Keratinocyte (primary cell): ENCODE measurements around the gene PRMT2. TPM values are rescaled to one million over a fixed set of nuclear protein-coding genes. Genes with fewer than 3 reads are reported as not detected.

Experiments used
- DNase-seq: peaks from one replicate; pipeline ENCODE4 v3.0.0-alpha.2; 2011; ENCODE audit warnings: low read depth, missing footprints, low spot score
- FAIRE-seq: peaks from 2 replicates; lab custom pipeline; 2011; peaks lifted over from hg19 to GRCh38; lab: Jason Lieb, UNC
- H2AFZ ChIP-seq: 2 replicates; pipeline ENCODE4 v1.6.0; 2012; ENCODE audit warnings: low read length, control low read depth, inconsistent platforms; ENCODE audit not compliant: control insufficient read depth
- H3K27ac ChIP-seq: 2 replicates; pipeline ENCODE4 v1.5.1; 2011; ENCODE audit warnings: low read length; ENCODE audit not compliant: control insufficient read depth, insufficient read depth
- H3K27me3 ChIP-seq: 3 replicates; pipeline ENCODE4 v1.6.0; 2011; ENCODE audit warnings: low read length; ENCODE audit not compliant: control insufficient read depth, insufficient read depth; ENCODE audit errors: extremely low read depth
- H3K36me3 ChIP-seq, 2 experiments: 2 replicates in 1 of 2; 3 replicates in 1 of 2; pipeline ENCODE4 v1.5.1; 2011; ENCODE audit warnings: low read length in 2 of 2, mild to moderate bottlenecking in 1 of 2; ENCODE audit not compliant: control insufficient read depth in 2 of 2, insufficient read depth in 2 of 2; ENCODE audit errors: extremely low read depth in 1 of 2
- H3K4me1 ChIP-seq: 3 replicates; pipeline ENCODE4 v1.5.1; 2011; ENCODE audit warnings: low read length; ENCODE audit not compliant: control insufficient read depth, insufficient read depth; ENCODE audit errors: extremely low read depth
- H3K4me2 ChIP-seq: 3 replicates; pipeline ENCODE4 v1.6.0; 2011; ENCODE audit warnings: low read depth, low read length; ENCODE audit not compliant: control insufficient read depth, insufficient read depth; ENCODE audit errors: extremely low read depth
- H3K4me3 ChIP-seq, 3 experiments: fragments of 200-600 bp in 1 of 3; sonication (generic) in 1 of 3; 2 replicates in 2 of 3; 3 replicates in 1 of 3; pipeline ENCODE4 v1.5.1; 2011 to 2016; ENCODE audit warnings: low read length in 3 of 3, mild to moderate bottlenecking in 3 of 3, control low read depth in 2 of 3, inconsistent platforms in 1 of 3, low read depth in 1 of 3, mixed read lengths in 1 of 3, mixed run types in 1 of 3, moderate library complexity in 1 of 3; ENCODE audit not compliant: control insufficient read depth in 2 of 3, insufficient read depth in 2 of 3; ENCODE audit errors: extremely low read depth in 1 of 3
- H3K79me2 ChIP-seq: 2 replicates; pipeline ENCODE4 v1.6.0; 2012; ENCODE audit warnings: low read length; ENCODE audit not compliant: control insufficient read depth, insufficient read depth
- H3K9ac ChIP-seq: 3 replicates; pipeline ENCODE4 v1.6.0; 2011; ENCODE audit warnings: low read length; ENCODE audit not compliant: control insufficient read depth, insufficient read depth; ENCODE audit errors: extremely low read depth
- H3K9me1 ChIP-seq: 3 replicates; pipeline ENCODE4 v1.6.0; 2011; ENCODE audit warnings: low read length; ENCODE audit not compliant: control insufficient read depth, insufficient read depth; ENCODE audit errors: extremely low read depth
- H3K9me3 ChIP-seq: 2 replicates; pipeline ENCODE4 v1.5.1; 2012; ENCODE audit warnings: low read depth, low read length; ENCODE audit not compliant: control insufficient read depth
- H4K20me1 ChIP-seq: 3 replicates; pipeline ENCODE4 v1.6.0; 2011; ENCODE audit warnings: low read length; ENCODE audit not compliant: control insufficient read depth, insufficient read depth; ENCODE audit errors: extremely low read depth
- CTCF ChIP-seq, 3 experiments: IDR thresholded peaks in 1 of 3; conservative IDR thresholded peaks in 1 of 3; optimal IDR thresholded peaks in 1 of 3; 2 replicates in 2 of 3; 3 replicates in 1 of 3; pipeline versions ENCODE3 to v1.5.1; 2011; ENCODE audit warnings: low read length in 3 of 3, mild to moderate bottlenecking in 3 of 3, moderate library complexity in 2 of 3, control low read depth in 1 of 3, inconsistent platforms in 1 of 3; ENCODE audit not compliant: insufficient read depth in 2 of 3; ENCODE audit errors: extremely low read depth in 1 of 3
- EZH2 ChIP-seq: IDR thresholded peaks from one replicate; pipeline ENCODE4 v1.6.1; 2012; ENCODE audit warnings: inconsistent platforms, mild to moderate bottlenecking, low read length, moderate library complexity
- dilution Hi-C: fragments of 300-500 bp; cut with MboI; formaldehyde crosslinking; loops from one replicate; pipeline ENCODE4 v1.7.0; 2020; ENCODE audit warnings: low sequenced_read_pairs; ENCODE audit not compliant: extremely low pct_ligation_motif_present
- polyA plus RNA-seq, 5 experiments: library from polyadenylated mRNA; depleted of rRNA in 3 of 5; stranded (reverse) in 3 of 5; stranded (forward) in 1 of 5; unstranded in 1 of 5; fragments of >200 nt; gene quantifications; 1 replicate in 1 of 5; 2 replicates in 3 of 5; 3 replicates in 1 of 5; pipeline versions ENCODE4 v1.2.1 to v1.2.3, GENCODE V29; 2011 to 2012; ENCODE audit warnings: missing spikeins in 2 of 5, low read depth in 1 of 5, low replicate concordance in 1 of 5

The PRMT2 gene
- polyA plus RNA-seq, 1 donor (not counting 4 experiments of a cell fraction or from before 2014, with no cell fraction given) = 97.3 TPM

DNA sequence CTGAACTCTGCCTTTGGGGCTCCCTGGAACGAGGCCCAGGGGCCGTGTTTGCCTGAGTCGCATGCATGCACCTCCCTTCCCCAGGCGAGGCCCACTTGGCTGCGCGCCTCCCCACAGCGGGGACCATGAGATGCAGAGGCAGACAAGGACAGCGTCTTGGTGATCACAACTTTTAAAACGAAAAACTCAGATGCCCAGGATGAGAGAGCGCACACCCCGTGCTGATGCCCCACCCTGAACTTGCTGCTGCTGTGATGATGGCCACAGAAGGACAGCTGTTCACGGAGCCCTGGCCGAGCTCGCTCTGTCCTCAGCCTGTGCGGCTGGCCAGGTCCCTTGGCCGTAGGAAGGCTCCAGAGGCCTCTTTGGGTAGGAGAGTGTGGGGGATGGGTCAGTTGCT, 11.4 kb upstream of the PRMT2 start:
- dilution Hi-C loops = no loop called here
- no peak for FAIRE-seq

GRCh38 chr21:46625759-46626158, 9.7 kb upstream of the PRMT2 start:
- no peak for FAIRE-seq
- no peak for DNase-seq

More for the DNA sequence above, 11.4 kb upstream of the PRMT2 start:
- H3K4me3 ChIP-seq = no peak overlapping the region
- no peaks in the 10 kb centered on the region for H3K36me3 ChIP-seq
- H3K4me1 ChIP-seq = peaks cover 5% of the 10 kb centered on the region
- H3K27ac ChIP-seq = no peak overlapping the region
- H3K9me3 ChIP-seq = peaks cover 5% of the 10 kb centered on the region
- H2AFZ ChIP-seq = no peak overlapping the region
- H3K79me2 ChIP-seq = no peaks in the 10 kb centered on the region
- no peaks in the 10 kb centered on the region for H3K9me1 ChIP-seq
- H4K20me1 ChIP-seq = no peaks in the 10 kb centered on the region
- DNase-seq = no peak
- H3K27me3 ChIP-seq = no peaks in the 10 kb centered on the region
- no peak overlapping the region for H3K4me2 ChIP-seq
- H3K9ac ChIP-seq = no peak overlapping the region
- TF ChIP-seq CTCF (optimal IDR thresholded peaks at IDR 0.05 in 1 of 3, IDR thresholded peaks at IDR 0.05 in 1 of 3, conservative IDR thresholded peaks at IDR 0.05 in 1 of 3; ENCODE audit: extremely low read depth in 1 of 3, insufficient read depth in 2 of 3, low read length in 3 of 3) (no peak), EZH2 (no peak)

More at GRCh38 chr21:46625759-46626158, 9.7 kb upstream of the PRMT2 start:
- Histone ChIP-seq H3K9me3 (peaks cover 5% of the 10 kb centered on the region), H3K4me1 (peaks cover 5% of the 10 kb centered on the region), H3K27ac (no peak overlapping the region), H3K79me2 (no peaks in the 10 kb centered on the region), H4K20me1 (no peaks in the 10 kb centered on the region), H3K9ac (no peak overlapping the region), H3K27me3 (no peaks in the 10 kb centered on the region), H3K36me3 (no peaks in the 10 kb centered on the region), H2AFZ (no peak overlapping the region), H3K9me1 (no peaks in the 10 kb centered on the region), H3K4me2 (no peak overlapping the region), H3K4me3 (no peak overlapping the region)
- dilution Hi-C loops = no loop called here
- TF ChIP-seq EZH2 = no peak
- TF ChIP-seq CTCF (optimal IDR thresholded peaks at IDR 0.05 in 1 of 3, IDR thresholded peaks at IDR 0.05 in 1 of 3, conservative IDR thresholded peaks at IDR 0.05 in 1 of 3; ENCODE audit: extremely low read depth in 1 of 3, insufficient read depth in 2 of 3, low read length in 3 of 3) = no peak
